HG02973 (cell line): Measurements from ENCODE around the gene ATRNL1.

Source experiments
- ATAC-seq: cut with Tn5 transposase; IDR thresholded peaks from one replicate; pipeline ENCODE4 v1.9.1; 2021; ENCODE audit warnings: moderate library complexity; ENCODE audit not compliant: unreplicated experiment

The ATRNL1 gene

DNA sequence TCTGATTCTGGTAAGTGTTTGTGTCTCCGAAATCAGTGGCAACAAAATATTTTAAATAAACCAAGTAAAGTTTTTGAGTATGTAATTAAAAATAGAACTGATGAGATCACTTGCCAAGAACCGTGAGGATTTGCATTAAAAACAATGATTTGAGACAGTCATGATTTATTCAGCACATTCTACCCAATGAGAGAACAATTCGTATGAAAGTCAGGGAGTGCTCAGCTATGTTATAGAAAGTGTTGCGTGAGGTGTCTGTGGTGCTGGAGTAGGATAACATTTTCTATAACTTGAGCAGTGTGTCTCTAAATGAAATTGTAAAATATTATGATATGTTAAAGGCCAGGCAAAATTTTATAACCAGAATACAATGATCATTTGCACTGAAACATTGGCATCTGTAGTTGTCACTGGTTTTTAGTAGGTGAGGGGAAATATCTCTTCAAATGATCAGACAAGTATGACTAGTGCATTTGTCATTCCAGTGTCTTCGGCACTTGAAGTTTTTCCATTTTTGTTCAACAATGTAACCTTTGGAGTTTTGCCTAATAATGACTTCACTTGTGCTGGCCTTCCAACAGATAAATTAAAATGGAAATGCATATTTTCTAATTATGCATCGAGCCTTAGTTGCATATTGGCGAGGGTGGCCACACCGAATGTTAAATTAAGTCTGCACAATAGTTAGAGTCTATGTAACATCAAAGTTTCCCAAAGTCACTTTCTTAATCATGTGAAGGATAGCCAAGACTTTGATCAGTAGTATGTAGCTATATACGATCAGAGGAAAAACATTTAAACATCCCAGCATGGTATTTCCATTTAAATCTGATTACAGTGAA is 844.0 kb downstream of the ATRNL1 start:
- ATAC-seq: no peak

DNA sequence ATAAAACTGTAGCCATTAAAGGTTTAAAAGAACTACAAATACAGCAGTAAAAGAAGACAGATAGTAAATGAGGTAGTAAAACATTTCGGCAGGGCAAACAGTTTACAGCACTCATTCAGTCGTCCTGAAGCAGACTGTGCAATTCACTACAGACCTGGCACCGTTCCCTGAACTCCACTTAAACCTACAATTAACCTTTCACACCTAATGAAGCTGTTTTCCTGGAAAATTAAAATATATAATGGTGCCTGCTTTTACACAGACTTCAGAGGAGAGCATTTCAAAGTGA is 844.5 kb downstream of the ATRNL1 start:
- ATAC-seq: no peak

GRCh38 chr10:115939101-115939854 is 846.1 kb downstream of the ATRNL1 start:
- no peak for ATAC-seq

- ATAC-seq: no peak
Measured at GRCh38 chr10:115941361-115941771, 848.2 kb downstream of the ATRNL1 start.

- no peak for ATAC-seq
Measured at GRCh38 chr10:115942101-115942500, 848.9 kb downstream of the ATRNL1 start.

GRCh38 chr10:115944538-115944937 is 851.4 kb downstream of the ATRNL1 start:
- ATAC-seq: no peak

- ATAC-seq: no peak
Measured at GRCh38 chr10:115945701-115946445, 852.7 kb downstream of the ATRNL1 start.

- ATAC-seq: no peak
Measured at GRCh38 chr10:115947104-115947503, 853.9 kb downstream of the ATRNL1 start.

- no peak for ATAC-seq
Measured at GRCh38 chr10:115948465-115948864, 855.3 kb downstream of the ATRNL1 start.

GRCh38 chr10:115949282-115949844 is 856.2 kb downstream of the ATRNL1 start:
- ATAC-seq: no peak

- no peak for ATAC-seq
Measured at GRCh38 chr10:115950320-115950719, 857.2 kb downstream of the ATRNL1 start.

DNA sequence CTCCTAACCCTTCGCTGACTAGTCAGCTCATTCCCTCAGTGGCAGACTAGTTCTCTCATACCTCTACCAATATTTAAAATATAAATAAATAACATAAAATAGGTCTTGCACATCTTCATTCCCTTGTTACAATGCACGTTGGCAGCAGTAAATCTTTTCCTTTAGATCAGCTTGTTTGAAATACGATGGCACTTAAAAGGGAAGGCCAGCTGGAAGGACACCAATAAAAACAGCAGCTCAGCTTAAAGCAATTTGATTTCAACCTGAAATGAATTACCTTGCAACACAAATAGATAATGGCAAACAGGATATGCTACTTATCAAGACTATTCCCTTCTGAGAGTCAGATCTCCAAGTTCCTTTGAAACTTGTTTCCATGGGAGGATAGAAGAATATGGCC is 858.1 kb downstream of the ATRNL1 start:
- ATAC-seq: no peak

DNA sequence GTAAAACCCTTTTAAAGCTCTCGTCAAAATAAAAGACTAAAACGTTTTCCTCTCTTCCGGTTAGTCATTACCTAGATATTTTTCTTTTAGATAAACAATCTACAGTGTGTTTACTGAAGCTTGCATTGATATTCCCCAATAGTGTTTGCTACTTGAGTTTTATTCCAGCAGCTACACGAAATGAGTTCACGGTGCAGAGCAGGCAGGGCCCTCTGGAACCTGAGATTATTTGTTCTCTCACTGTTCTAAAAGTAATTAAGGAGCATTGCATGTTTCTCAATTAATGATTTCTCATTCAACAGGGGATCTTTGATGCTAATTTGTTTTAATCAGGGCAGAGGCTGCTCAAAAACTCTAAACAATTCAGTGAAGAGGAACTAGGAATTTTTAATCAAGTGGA is 860.1 kb downstream of the ATRNL1 start:
- ATAC-seq: no peak

GRCh38 chr10:115953968-115954367 is 860.8 kb downstream of the ATRNL1 start:
- ATAC-seq: no peak

GRCh38 chr10:115956225-115957011 is 863.3 kb downstream of the ATRNL1 start:
- no peak for ATAC-seq

- ATAC-seq: no peak
Measured at GRCh38 chr10:115957012-115957399, 863.8 kb downstream of the ATRNL1 start.

- ATAC-seq: no peak
Measured at GRCh38 chr10:115957786-115958442, 864.7 kb downstream of the ATRNL1 start.

- no peak for ATAC-seq
Measured at GRCh38 chr10:115963848-115964247, 870.7 kb downstream of the ATRNL1 start.

GRCh38 chr10:115964827-115965226 is 871.7 kb downstream of the ATRNL1 start:
- ATAC-seq: no peak

DNA sequence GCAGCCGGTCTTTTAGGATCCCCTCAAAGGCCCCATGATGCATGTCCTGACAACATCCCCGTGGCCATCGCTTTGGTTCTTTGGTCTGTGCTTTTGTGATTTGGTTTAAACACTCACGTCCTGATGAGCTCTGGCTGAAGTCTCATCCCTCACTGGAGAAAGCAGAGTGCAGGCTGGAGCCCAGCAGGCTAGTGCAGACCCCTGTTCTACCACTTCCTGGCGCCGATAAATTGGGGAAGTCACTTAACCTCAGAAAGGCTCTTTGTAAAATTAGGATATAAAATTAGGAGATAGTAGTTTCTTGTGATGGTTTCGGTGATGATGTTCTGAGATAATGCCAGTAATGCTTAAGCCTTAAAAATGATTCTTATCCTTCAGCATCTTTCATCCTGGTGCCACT is 872.2 kb downstream of the ATRNL1 start:
- no peak for ATAC-seq
